CD4-positive, CD25-positive, alpha-beta regulatory T cell (primary cell): ENCODE measurements around the gene PRPSAP1. TPM values are rescaled to one million over a fixed set of nuclear protein-coding genes. Genes with fewer than 3 reads are reported as not detected.

Experiments
- ATAC-seq, 2 donors: fragments of 150-1000 bp; cut with Tn5 transposase; one replicate each; pipeline ENCODE4 v1.10.0; 2021; ENCODE audit warnings: low read depth in 2 of 2, moderate number of reproducible peaks in 2 of 2, moderate library complexity in 1 of 2
- DNase-seq, 3 donors: peaks; one replicate each; pipeline versions ENCODE4 v3.0.0 to v3.0.0-alpha.2; 2012 to 2022; ENCODE audit warnings: mixed read lengths in 1 of 3
- H3K27ac ChIP-seq: one replicate; pipeline ENCODE4 v1.7.0; 2013; ENCODE audit warnings: mild to moderate bottlenecking, low read length; ENCODE audit not compliant: insufficient read depth, poor library complexity, severe bottlenecking
- H3K27me3 ChIP-seq: one replicate; pipeline ENCODE4 v1.7.0; 2013; ENCODE audit warnings: low read length; ENCODE audit not compliant: control insufficient read depth, insufficient read depth
- H3K36me3 ChIP-seq: one replicate; pipeline ENCODE4 v1.7.0; 2013; ENCODE audit warnings: mild to moderate bottlenecking, low read length, moderate library complexity; ENCODE audit not compliant: control insufficient read depth, insufficient read depth
- H3K4me1 ChIP-seq: 2 replicates; pipeline ENCODE4 v1.7.0; 2013; ENCODE audit warnings: mild to moderate bottlenecking, low read length; ENCODE audit not compliant: insufficient read depth, control insufficient read depth, poor library complexity, severe bottlenecking
- H3K4me3 ChIP-seq: one replicate; pipeline ENCODE4 v1.7.0; 2013; ENCODE audit warnings: low read depth, mild to moderate bottlenecking, low read length, moderate library complexity
- H3K9me3 ChIP-seq, 2 experiments: 1 replicate in 1 of 2; 2 replicates in 1 of 2; pipeline ENCODE4 v1.7.0; 2013; ENCODE audit warnings: low read length in 2 of 2, mild to moderate bottlenecking in 1 of 2, moderate library complexity in 1 of 2; ENCODE audit not compliant: control insufficient read depth in 2 of 2
- H3K27ac Mint-ChIP-seq, 3 donors: one replicate each; pipeline ENCODE4 v1.8.0; 2020 to 2022; ENCODE audit warnings: mild to moderate bottlenecking in 3 of 3, mixed read lengths in 3 of 3, moderate library complexity in 2 of 3
- H3K27me3 Mint-ChIP-seq: one replicate; pipeline ENCODE4 v1.8.0; 2022; ENCODE audit warnings: mild to moderate bottlenecking, mixed read lengths
- H3K36me3 Mint-ChIP-seq: one replicate; pipeline ENCODE4 v1.8.0; 2020; ENCODE audit warnings: mixed read lengths
- H3K4me1 Mint-ChIP-seq, 4 donors: one replicate each; pipeline ENCODE4 v1.8.0; 2020 to 2022; ENCODE audit warnings: mixed read lengths in 4 of 4, mild to moderate bottlenecking in 1 of 4
- H3K4me3 Mint-ChIP-seq, 4 donors: one replicate each; pipeline ENCODE4 v1.8.0; 2020 to 2022; ENCODE audit warnings: mild to moderate bottlenecking in 4 of 4, mixed read lengths in 4 of 4, moderate library complexity in 3 of 4
- H3K9me3 Mint-ChIP-seq, 7 donors: one replicate each; pipeline ENCODE4 v1.8.0; 2020 to 2022; ENCODE audit warnings: mixed read lengths in 7 of 7, mild to moderate bottlenecking in 3 of 7, moderate library complexity in 2 of 7
- polyA plus RNA-seq, 4 donors: library from polyadenylated mRNA; unstranded; fragments of 300-500 nt; fragmentation: Illumina TruSeq; gene quantifications; one replicate each; pipeline ENCODE4 v1.2.3, GENCODE V29; 2021
- total RNA-seq: library from RNA; stranded (reverse); gene quantifications from one replicate; pipeline ENCODE4 v1.2.3, GENCODE V29; 2022

PRPSAP1 gene
- total and polyA plus RNA-seq, 5 donors from 2014 or later = 37.1 to 56.1 (median 53.1) TPM

GRCh38 chr17:76379646-76380376 lies 26.1 kb upstream of the PRPSAP1 start:
- H3K9me3 ChIP-seq = no peaks in the 10 kb centered on the region
- H3K36me3 ChIP-seq = no peaks in the 10 kb centered on the region
- peaks cover 22% of the 10 kb centered on the region for H3K4me1 ChIP-seq
- peaks cover 23% of the 10 kb centered on the region for H3K27me3 Mint-ChIP-seq
- ATAC-seq (no peak), DNase-seq (no peak)
- peaks cover 0 to 6% (median under 1%) of the 10 kb centered on the region in 4 donors for H3K4me1 Mint-ChIP-seq
- H3K4me3 Mint-ChIP-seq = peak overlapping the region in 3 of 4 donors; percentile 5 to 56 (median 33)
- H3K27me3 ChIP-seq = no peaks in the 10 kb centered on the region
- no peak overlapping the region for H3K4me3 ChIP-seq
- H3K36me3 Mint-ChIP-seq = no peaks in the 10 kb centered on the region
- H3K27ac Mint-ChIP-seq = no peak overlapping the region
- no peak overlapping the region for H3K27ac ChIP-seq
- peaks cover 0 to 1% (median 0%) of the 10 kb centered on the region in 7 donors for H3K9me3 Mint-ChIP-seq

GRCh38 chr17:76379275-76379641 lies 25.5 kb upstream of the PRPSAP1 start:
- no peak overlapping the region for H3K27ac ChIP-seq
- H3K4me1 ChIP-seq = peaks cover 18% of the 10 kb centered on the region
- H3K9me3 ChIP-seq = no peaks in the 10 kb centered on the region
- no peaks in the 10 kb centered on the region for H3K36me3 ChIP-seq
- Mint-ChIP-seq H3K4me3 (peak overlapping the region in 1 of 4 donors; percentile 56), H3K9me3 (peaks cover 0 to 1% (median 0%) of the 10 kb centered on the region in 7 donors), H3K4me1 (peaks cover 0 to 6% (median under 1%) of the 10 kb centered on the region in 4 donors), H3K27ac (no peak overlapping the region), H3K36me3 (no peaks in the 10 kb centered on the region), H3K27me3 (peaks cover 23% of the 10 kb centered on the region)
- no peaks in the 10 kb centered on the region for H3K27me3 ChIP-seq
- no peak overlapping the region for H3K4me3 ChIP-seq
- ATAC-seq (no peak), DNase-seq (no peak)

GRCh38 chr17:76378548-76379274 lies 25.0 kb upstream of the PRPSAP1 start:
- peak overlapping the region in 1 of 4 donors; percentile 64 for H3K4me3 Mint-ChIP-seq

GRCh38 chr17:76376318-76377133 lies 22.8 kb upstream of the PRPSAP1 start:
- ATAC-seq = no peak
- no peak overlapping the region for H3K4me3 Mint-ChIP-seq
- H3K4me3 ChIP-seq = no peak overlapping the region
- peaks cover 0 to 2% (median 0%) of the 10 kb centered on the region in 7 donors for H3K9me3 Mint-ChIP-seq
- no peaks in the 10 kb centered on the region for H3K4me1 Mint-ChIP-seq
- no peaks in the 10 kb centered on the region for H3K27me3 ChIP-seq
- H3K36me3 ChIP-seq = no peaks in the 10 kb centered on the region
- peaks cover 13% of the 10 kb centered on the region for H3K27me3 Mint-ChIP-seq
- no peak for DNase-seq
- no peaks in the 10 kb centered on the region for H3K9me3 ChIP-seq
- no peaks in the 10 kb centered on the region for H3K4me1 ChIP-seq
- no peak overlapping the region for H3K27ac ChIP-seq
- H3K36me3 Mint-ChIP-seq = no peaks in the 10 kb centered on the region
- H3K27ac Mint-ChIP-seq = no peak overlapping the region

More at GRCh38 chr17:76378548-76379274, 25.0 kb upstream of the PRPSAP1 start:
- H3K4me3 ChIP-seq = no peak overlapping the region
- Mint-ChIP-seq H3K4me1 (peaks cover 0 to 5% (median under 1%) of the 10 kb centered on the region in 4 donors), H3K27me3 (peaks cover 23% of the 10 kb centered on the region), H3K27ac (peak overlapping the region in 1 of 3 donors; percentile 10), H3K9me3 (peaks cover 0 to 1% (median 0%) of the 10 kb centered on the region in 7 donors), H3K36me3 (no peaks in the 10 kb centered on the region)
- no peaks in the 10 kb centered on the region for H3K9me3 ChIP-seq
- DNase-seq (no peak), ATAC-seq (no peak)
- H3K4me1 ChIP-seq = peaks cover 14% of the 10 kb centered on the region
- H3K36me3 ChIP-seq = no peaks in the 10 kb centered on the region
- no peak overlapping the region for H3K27ac ChIP-seq
- no peaks in the 10 kb centered on the region for H3K27me3 ChIP-seq

DNA sequence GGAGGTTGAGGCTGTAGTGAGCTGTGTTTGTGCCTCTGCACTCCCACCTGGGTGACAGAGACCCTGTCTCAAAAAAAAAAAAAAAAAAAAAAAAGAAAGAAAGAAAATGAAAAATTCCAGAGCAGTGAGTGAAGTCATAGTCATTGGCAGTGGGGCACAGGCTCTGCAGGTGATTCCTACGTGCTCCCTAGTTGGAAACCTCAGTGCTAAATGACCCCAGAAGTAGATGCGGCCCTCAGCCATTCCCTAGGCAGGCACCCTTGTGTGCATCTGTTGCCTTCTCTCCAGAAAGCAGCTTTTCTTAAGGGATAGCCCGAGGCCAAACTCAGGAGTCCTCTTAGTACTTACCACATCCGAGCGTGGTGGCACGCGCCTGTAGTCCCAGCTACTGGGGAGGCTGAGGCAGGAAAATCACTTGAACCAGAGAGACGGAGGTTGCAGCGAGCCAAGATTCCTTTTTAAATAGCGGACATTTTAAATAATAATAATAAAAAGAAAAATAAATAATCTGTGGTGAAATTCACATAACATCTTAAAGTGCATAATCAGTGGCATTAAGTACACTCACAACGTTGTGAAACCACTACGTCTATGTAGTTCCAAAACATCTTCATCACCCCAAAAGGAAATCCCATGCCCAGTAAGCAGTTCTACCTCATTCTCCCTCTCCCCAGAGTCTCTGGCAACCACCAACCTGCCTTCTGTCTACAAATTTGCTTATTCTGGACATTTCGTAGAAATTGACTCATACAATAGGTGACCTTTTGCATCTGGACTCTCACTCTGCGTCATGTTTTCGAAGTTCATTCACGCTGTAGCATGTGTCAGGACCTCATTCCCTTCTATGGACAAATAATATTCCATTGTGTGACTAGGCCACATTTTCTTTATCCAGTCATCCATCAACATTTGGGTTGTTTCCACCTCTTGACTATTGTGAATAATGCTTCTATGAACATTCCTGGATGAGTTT lies 18.2 kb upstream of the PRPSAP1 start:
- ATAC-seq = no peak
- H3K27ac Mint-ChIP-seq = no peak overlapping the region
- H3K4me3 Mint-ChIP-seq = no peak overlapping the region

GRCh38 chr17:76370261-76370993 lies 16.7 kb upstream of the PRPSAP1 start:
- Histone ChIP-seq H3K27me3 (no peaks in the 10 kb centered on the region), H3K4me3 (no peak overlapping the region), H3K27ac (no peak overlapping the region), H3K9me3 (no peaks in the 10 kb centered on the region), H3K4me1 (no peaks in the 10 kb centered on the region), H3K36me3 (no peaks in the 10 kb centered on the region)
- no peak for ATAC-seq
- H3K4me3 Mint-ChIP-seq = no peak overlapping the region
- H3K9me3 Mint-ChIP-seq = peaks cover 0 to 2% (median 0%) of the 10 kb centered on the region in 7 donors
- H3K27me3 Mint-ChIP-seq = peaks cover 4% of the 10 kb centered on the region
- no peak overlapping the region for H3K27ac Mint-ChIP-seq
- no peaks in the 10 kb centered on the region for H3K4me1 Mint-ChIP-seq
- DNase-seq = no peak
- no peaks in the 10 kb centered on the region for H3K36me3 Mint-ChIP-seq

More for the DNA sequence above, 18.2 kb upstream of the PRPSAP1 start:
- Histone ChIP-seq H3K27ac (no peak overlapping the region), H3K4me1 (no peaks in the 10 kb centered on the region), H3K4me3 (no peak overlapping the region), H3K9me3 (no peaks in the 10 kb centered on the region), H3K36me3 (no peaks in the 10 kb centered on the region), H3K27me3 (no peaks in the 10 kb centered on the region)
- Mint-ChIP-seq H3K27me3 (peaks cover under 1% of the 10 kb centered on the region), H3K9me3 (peaks cover 0 to 2% (median 0%) of the 10 kb centered on the region in 7 donors), H3K4me1 (no peaks in the 10 kb centered on the region), H3K36me3 (no peaks in the 10 kb centered on the region)
- DNase-seq = no peak
